Skeletal muscle tissue (tissue), 4 donors: ENCODE data around the gene SMARCA5. TPM values are rescaled to one million over a fixed set of nuclear protein-coding genes. Genes with fewer than 3 reads are reported as not detected.
"Not testable (repeated sequence)": the region's sequence is repeated elsewhere in the genome, so short reads cannot be mapped to it uniquely, and the experiment has no call there.

ENCODE experiments used
- H3K27ac ChIP-seq: one replicate; pipeline ENCODE4 v1.7.0; 2013; ENCODE audit warnings: mild to moderate bottlenecking, low read depth, low read length, inconsistent platforms
- H3K27me3 ChIP-seq, 3 donors: one replicate each; pipeline ENCODE4 v1.7.0; 2013; ENCODE audit warnings: low read length in 3 of 3; ENCODE audit not compliant: control insufficient read depth in 3 of 3, insufficient read depth in 3 of 3
- H3K36me3 ChIP-seq, 3 donors: one replicate each; pipeline ENCODE4 v1.7.0; 2013; ENCODE audit warnings: low read length in 3 of 3; ENCODE audit not compliant: control insufficient read depth in 3 of 3, insufficient read depth in 3 of 3
- H3K4me1 ChIP-seq, 3 donors: one replicate each; pipeline ENCODE4 v1.7.0; 2013; ENCODE audit warnings: low read length in 3 of 3, mild to moderate bottlenecking in 3 of 3; ENCODE audit not compliant: control insufficient read depth in 3 of 3, insufficient read depth in 3 of 3
- H3K4me3 ChIP-seq, 3 donors: one replicate each; pipeline ENCODE4 v1.7.0; 2013; ENCODE audit warnings: low read length in 3 of 3
- H3K9ac ChIP-seq, 3 donors: one replicate each; pipeline ENCODE4 v1.7.0; 2013; ENCODE audit warnings: low read length in 3 of 3, mild to moderate bottlenecking in 3 of 3, moderate library complexity in 2 of 3, low read depth in 1 of 3
- H3K9me3 ChIP-seq, 3 donors: one replicate each; pipeline ENCODE4 v1.7.0; 2013; ENCODE audit warnings: low read length in 3 of 3; ENCODE audit not compliant: control insufficient read depth in 3 of 3
- total RNA-seq: library from RNA; depleted of rRNA; stranded (reverse); fragments of >200 nt; gene quantifications from one replicate; pipeline ENCODE4 v1.2.3, GENCODE V29; 2014
- donor health status: Osteomylitis.

SMARCA5 gene
- total RNA-seq, 1 donor from 2014 or later, result 42.8 TPM

DNA sequence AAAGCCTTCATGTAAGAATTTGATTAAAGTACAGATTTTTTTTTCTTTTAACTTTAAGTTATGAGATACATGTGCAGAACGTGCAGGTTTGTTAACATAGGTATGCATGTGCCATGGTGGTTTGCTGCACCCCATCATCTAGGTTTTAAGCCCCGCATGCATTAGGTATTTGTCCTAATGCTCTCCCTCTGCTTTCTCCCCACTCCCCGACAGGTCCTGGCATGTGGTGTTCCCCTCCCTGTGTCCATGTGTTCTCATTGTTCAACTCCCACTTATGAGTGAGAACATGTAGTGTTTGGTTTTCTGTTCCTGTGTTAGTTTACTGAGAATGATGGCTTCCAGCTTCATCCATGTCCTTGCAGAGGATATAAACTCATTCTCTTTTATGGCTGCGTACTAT, 14.5 kb downstream of the SMARCA5 start:
- H3K27me3 ChIP-seq, H3K4me3 ChIP-seq, H3K4me1 ChIP-seq, H3K9me3 ChIP-seq, H3K9ac ChIP-seq, H3K27ac ChIP-seq: not testable (repeated sequence)
- peaks cover 19 to 64% (median 56%) of the 10 kb centered on the region in 3 donors for H3K36me3 ChIP-seq

DNA sequence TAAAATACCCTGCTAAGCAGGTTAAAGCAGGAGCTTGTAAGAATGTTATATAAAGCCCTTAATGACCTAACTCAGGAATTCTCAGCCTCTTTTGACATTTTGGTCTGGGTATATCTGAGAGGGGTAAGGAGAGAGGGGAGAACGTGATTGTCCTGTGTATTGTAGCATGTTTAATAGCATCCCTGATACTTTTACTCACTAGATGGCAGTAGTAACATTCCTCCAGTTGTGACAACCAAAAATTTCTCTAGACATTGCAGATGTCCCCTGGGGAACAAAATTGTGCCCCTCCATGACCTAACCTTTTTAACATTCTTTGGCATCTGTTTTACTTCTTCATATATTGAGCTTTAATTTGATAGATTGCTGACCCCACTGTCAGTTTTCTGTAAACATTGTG, 17.9 kb downstream of the SMARCA5 start:
- no peaks in the 10 kb centered on the region for H3K9me3 ChIP-seq
- no peak overlapping the region for H3K27ac ChIP-seq
- H3K27me3 ChIP-seq, result no peaks in the 10 kb centered on the region
- no peak overlapping the region for H3K4me3 ChIP-seq
- H3K9ac ChIP-seq, result no peak overlapping the region
- no peaks in the 10 kb centered on the region for H3K4me1 ChIP-seq
- H3K36me3 ChIP-seq, result peaks cover 27 to 72% (median 70%) of the 10 kb centered on the region in 3 donors

DNA sequence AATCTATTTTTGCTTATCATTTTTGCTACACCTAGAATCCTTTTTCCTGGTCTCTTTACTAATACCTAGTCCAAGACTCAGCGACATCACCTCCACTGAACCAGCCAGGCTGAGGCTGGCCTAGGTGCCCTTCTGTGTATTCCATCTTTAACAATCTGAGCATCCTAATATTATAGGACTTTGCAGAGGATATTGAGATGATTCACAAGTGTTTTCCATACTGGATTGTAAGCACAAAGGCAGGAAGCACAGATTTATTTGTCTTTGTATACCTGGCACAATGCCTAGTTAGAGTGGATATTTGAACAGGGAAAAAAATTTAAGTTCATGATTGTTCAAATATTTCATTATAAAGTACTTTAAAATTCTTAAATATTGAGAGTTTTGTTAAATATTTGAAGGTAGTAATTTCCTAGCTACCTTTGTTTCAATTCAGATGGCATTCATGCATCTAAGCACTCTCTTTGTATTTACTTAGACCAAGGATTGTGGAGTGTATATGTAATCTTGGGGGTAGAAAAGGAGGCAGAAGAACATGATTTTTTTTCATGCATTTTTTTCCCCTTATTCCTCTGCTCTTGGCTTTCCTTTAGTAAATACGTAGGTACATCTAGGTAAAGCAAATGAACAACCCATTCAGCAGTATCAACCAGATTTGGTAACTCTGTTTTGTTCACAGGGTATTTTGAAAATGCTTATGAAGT, 18.4 kb downstream of the SMARCA5 start:
- no peaks in the 10 kb centered on the region for H3K27me3 ChIP-seq
- peaks cover 27 to 77% (median 73%) of the 10 kb centered on the region in 3 donors for H3K36me3 ChIP-seq
- H3K4me3 ChIP-seq, result no peak overlapping the region
- H3K4me1 ChIP-seq, result no peaks in the 10 kb centered on the region
- no peaks in the 10 kb centered on the region for H3K9me3 ChIP-seq
- H3K9ac ChIP-seq, result no peak overlapping the region
- no peak overlapping the region for H3K27ac ChIP-seq

- Histone ChIP-seq H3K27ac (no peak overlapping the region), H3K9me3 (no peaks in the 10 kb centered on the region), H3K27me3 (no peaks in the 10 kb centered on the region), H3K4me3 (no peak overlapping the region), H3K4me1 (no peaks in the 10 kb centered on the region), H3K9ac (no peak overlapping the region), H3K36me3 (peaks cover 32 to 81% (median 65%) of the 10 kb centered on the region in 3 donors)
Measured at GRCh38 chr4:143538979-143539669, 25.6 kb downstream of the SMARCA5 start.

DNA sequence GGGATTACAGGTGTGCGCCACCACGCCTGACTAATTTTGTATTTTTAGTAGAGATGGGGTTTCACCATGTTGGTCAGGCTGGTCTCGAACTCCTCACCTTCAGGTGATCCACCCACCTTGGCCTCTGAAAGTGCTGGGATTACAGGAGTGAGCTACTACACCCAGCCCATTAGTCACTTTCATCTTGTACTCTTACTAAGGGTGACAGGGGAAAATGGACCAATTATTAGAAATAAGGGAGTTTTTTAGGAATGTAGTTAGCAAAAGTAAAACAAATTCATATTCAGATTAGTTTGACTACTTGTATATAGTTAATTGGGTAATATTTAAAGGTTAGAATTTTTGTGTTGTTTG, 26.1 kb downstream of the SMARCA5 start:
- Histone ChIP-seq H3K4me1 (no peaks in the 10 kb centered on the region), H3K27ac (no peak overlapping the region), H3K27me3 (no peaks in the 10 kb centered on the region), H3K36me3 (peaks cover 36 to 79% (median 63%) of the 10 kb centered on the region in 3 donors), H3K9me3 (no peaks in the 10 kb centered on the region), H3K4me3 (no peak overlapping the region), H3K9ac (no peak overlapping the region)

- Histone ChIP-seq H3K4me1 (no peaks in the 10 kb centered on the region), H3K27me3 (no peaks in the 10 kb centered on the region), H3K27ac (no peak overlapping the region), H3K36me3 (peaks cover 18 to 49% (median 36%) of the 10 kb centered on the region in 3 donors), H3K4me3 (no peak overlapping the region), H3K9ac (no peak overlapping the region), H3K9me3 (no peaks in the 10 kb centered on the region)
Measured at GRCh38 chr4:143549928-143550327, 36.4 kb downstream of the SMARCA5 start.

DNA sequence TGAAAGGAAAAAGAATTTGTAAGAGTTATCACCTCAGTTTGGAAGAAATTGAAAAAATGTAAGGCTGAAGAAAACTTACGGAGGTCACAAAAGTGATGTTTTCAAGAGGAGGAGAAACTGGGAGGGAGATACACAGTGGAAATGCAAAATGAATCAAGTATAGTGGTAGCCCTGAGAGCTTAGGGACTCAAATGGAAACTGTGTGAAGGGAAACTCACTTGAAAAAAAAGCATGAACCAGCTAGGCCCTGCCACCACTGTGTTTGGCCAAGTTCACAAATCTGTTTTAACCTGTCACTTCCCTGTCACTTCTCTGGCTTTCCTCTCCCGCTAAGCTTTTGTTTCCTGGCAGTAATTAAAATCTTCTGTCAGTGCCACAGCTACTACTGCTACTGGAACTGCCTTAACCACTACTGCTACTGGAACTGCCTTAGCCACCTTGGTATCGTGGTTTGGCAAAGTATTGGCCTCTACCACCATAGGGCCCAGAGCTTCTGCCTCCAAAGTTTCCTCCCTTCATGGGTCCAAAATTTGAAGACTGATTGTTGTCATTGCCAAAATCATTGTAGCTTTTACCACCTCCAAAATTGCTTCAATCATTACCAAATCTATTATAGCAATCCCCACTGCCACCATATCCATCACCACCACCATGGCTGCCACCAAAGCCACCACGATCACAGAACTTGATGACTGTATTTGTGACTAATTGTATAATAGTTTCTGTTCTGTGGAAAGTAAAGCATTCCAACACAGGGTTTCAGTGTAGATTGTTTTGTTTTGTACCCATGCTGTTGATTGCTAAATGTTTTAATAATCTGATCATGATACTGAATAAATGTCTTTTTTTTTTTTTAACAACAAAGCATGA, 41.5 kb downstream of the SMARCA5 start:
- H3K4me3 ChIP-seq, result no peak overlapping the region
- H3K27ac ChIP-seq, result no peak overlapping the region
- peaks cover 6 to 12% (median 9%) of the 10 kb centered on the region in 3 donors for H3K4me1 ChIP-seq
- H3K27me3 ChIP-seq, result no peaks in the 10 kb centered on the region
- H3K36me3 ChIP-seq, result peaks cover 0 to 10% (median 4%) of the 10 kb centered on the region in 3 donors
- H3K9ac ChIP-seq, result no peak overlapping the region
- H3K9me3 ChIP-seq, result no peaks in the 10 kb centered on the region

DNA sequence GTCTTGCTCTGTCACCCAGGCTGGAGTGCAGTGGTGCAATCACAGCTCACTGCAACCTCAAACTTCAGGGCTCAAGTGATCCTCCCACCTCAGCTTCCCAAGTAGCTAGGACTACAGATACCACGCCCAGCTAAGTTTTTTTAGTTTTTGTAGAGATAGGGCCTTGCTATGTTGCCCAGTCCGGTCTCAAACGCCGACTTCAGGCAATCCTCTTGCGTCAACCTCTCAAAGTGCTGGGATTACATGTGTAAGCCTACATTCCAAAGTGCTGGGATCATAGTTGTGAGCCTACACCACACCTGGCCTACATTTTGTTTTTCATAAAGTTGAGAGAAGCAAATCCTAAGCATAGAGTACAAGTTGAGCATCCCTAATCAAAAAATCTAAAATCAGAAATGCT, 42.2 kb downstream of the SMARCA5 start:
- Histone ChIP-seq H3K9ac (no peak overlapping the region), H3K27ac (no peak overlapping the region), H3K9me3 (no peaks in the 10 kb centered on the region), H3K4me3 (no peak overlapping the region), H3K4me1 (peaks cover 7 to 12% (median 9%) of the 10 kb centered on the region in 3 donors), H3K27me3 (no peaks in the 10 kb centered on the region), H3K36me3 (peaks cover 0 to 6% (median 4%) of the 10 kb centered on the region in 3 donors)

- H3K36me3 ChIP-seq, result peaks cover 0 to 3% (median 0%) of the 10 kb centered on the region in 3 donors
- peaks cover 7 to 12% (median 9%) of the 10 kb centered on the region in 3 donors for H3K4me1 ChIP-seq
- H3K9ac ChIP-seq, result peak overlapping the region in 1 of 3 donors; percentile 3
- no peak overlapping the region for H3K4me3 ChIP-seq
- H3K27ac ChIP-seq, result no peak overlapping the region
- no peaks in the 10 kb centered on the region for H3K27me3 ChIP-seq
- H3K9me3 ChIP-seq, result no peaks in the 10 kb centered on the region
Measured at GRCh38 chr4:143558286-143558685, 44.8 kb downstream of the SMARCA5 start.
